ENCODE results near the gene NEK8.

NEK8 gene

GRCh38 chr17:28716740-28717577, 11.6 kb upstream of the NEK8 start:
- Histone ChIP-seq H3K4me2 (ENCODE audit: low read depth, low read length, poor library complexity, severe bottlenecking) (no peak overlapping the region), H4K20me1 (ENCODE audit: low read depth, low read length) (0 out of 2 replicates have a peak, but pooled peaks cover 4% of the 10 kb centered on the region), H3K79me2 (ENCODE audit: insufficient read depth, low read length) (peaks cover 22% of the 10 kb centered on the region), H3K9ac (ENCODE audit: low read length) (no peak overlapping the region), H3K27me3 (ENCODE audit: low read length) (no peaks in the 10 kb centered on the region), H3F3A (ENCODE audit: insufficient read depth) (peaks cover 27% of the 10 kb centered on the region), H3K36me3 (ENCODE audit: low read length) (peaks cover 12% of the 10 kb centered on the region), H2AFZ (ENCODE audit: low read depth, low read length, severe bottlenecking) (no peak overlapping the region), H3K9me2 (replicated peaks; ENCODE audit: insufficient read depth, low read length) (no peaks in the 10 kb centered on the region), H3K4me3 (ENCODE audit: insufficient read depth, low read length, poor library complexity, severe bottlenecking) (no peak overlapping the region), H3K9me3 (ENCODE audit: insufficient read depth, low read length) (no peaks in the 10 kb centered on the region), H3K27ac (ENCODE audit: low read depth, low read length) (no peak overlapping the region)
- TF ChIP-seq CTCF (IDR thresholded peaks at IDR 0.05; ENCODE audit: insufficient read depth, low read length, poor library complexity, severe bottlenecking): no peak
- TF ChIP-seq EZH2phosphoT487 (conservative IDR thresholded peaks at IDR 0.05; ENCODE audit: low read length): no peak

GRCh38 chr17:28717578-28718332, 10.8 kb upstream of the NEK8 start, which contains the start of gene RAB34:
Gene RAB34 (minus strand): TSS chr17:28717868. CDS start chr17:28717266, 602 bp downstream.
- Histone ChIP-seq H3K36me3 (ENCODE audit: low read length) (peaks cover 16% of the 10 kb centered on the region), H2AFZ (ENCODE audit: low read depth, low read length, severe bottlenecking) (no peak within 1 kb of the TSS), H3K27me3 (ENCODE audit: low read length) (no peaks in the 10 kb centered on the region), H3K79me2 (ENCODE audit: insufficient read depth, low read length) (peaks cover 30% of the 10 kb centered on the region), H3K9me2 (replicated peaks; ENCODE audit: insufficient read depth, low read length) (no peaks in the 10 kb centered on the region), H4K20me1 (ENCODE audit: low read depth, low read length) (0 out of 2 replicates have a peak, but pooled peaks cover 4% of the 10 kb centered on the region), H3K9me3 (ENCODE audit: insufficient read depth, low read length) (no peaks in the 10 kb centered on the region), H3K27ac (ENCODE audit: low read depth, low read length) (no peak within 1 kb of the TSS), H3K9ac (ENCODE audit: low read length) (no peak within 1 kb of the TSS), H3F3A (ENCODE audit: insufficient read depth) (peaks cover 27% of the 10 kb centered on the region), H3K4me3 (ENCODE audit: insufficient read depth, low read length, poor library complexity, severe bottlenecking) (no peak within 1 kb of the TSS), H3K4me2 (ENCODE audit: low read depth, low read length, poor library complexity, severe bottlenecking) (peak within 1 kb of the TSS; percentile 97)
- no peak for TF ChIP-seq EZH2phosphoT487 (conservative IDR thresholded peaks at IDR 0.05; ENCODE audit: low read length)
- TF ChIP-seq CTCF (IDR thresholded peaks at IDR 0.05; ENCODE audit: insufficient read depth, low read length, poor library complexity, severe bottlenecking): no peak

DNA sequence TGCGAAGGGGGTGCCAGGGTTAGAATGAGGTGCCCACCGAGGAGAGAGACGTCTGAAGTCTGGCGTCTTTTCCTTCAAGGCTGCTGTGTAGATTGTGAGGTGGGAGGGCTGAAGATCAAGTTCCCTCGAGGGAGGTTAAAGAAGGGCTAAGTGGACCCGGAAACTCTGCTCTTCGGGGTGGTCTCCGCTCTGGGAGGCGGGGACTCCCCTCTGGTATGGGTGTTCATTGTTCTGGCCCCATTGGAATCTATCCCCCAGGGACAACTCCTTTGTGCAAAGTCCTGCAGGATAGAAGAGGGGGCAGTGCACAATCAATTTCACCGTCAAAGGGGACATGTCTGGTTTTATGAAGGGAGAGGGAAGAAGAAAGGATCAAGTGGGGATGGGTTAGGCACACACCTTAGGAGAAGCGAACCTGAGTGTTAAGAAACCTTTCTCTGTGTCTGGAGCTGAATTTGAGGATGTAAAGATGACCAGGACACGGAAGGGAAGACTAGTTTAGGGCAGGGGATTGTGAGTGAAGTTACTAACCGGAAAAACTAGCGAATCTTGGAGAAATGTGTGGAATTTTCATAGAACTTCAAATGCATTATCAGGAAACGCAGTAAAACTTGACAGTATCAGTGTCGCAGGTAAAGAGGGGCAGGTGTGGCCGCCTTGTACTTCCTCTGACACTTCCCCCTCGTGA, 10.1 kb upstream of the NEK8 start:
- Histone ChIP-seq H3K27me3 (ENCODE audit: low read length) (no peaks in the 10 kb centered on the region), H3K9ac (ENCODE audit: low read length) (no peak overlapping the region), H3K27ac (ENCODE audit: low read depth, low read length) (no peak overlapping the region), H3K79me2 (ENCODE audit: insufficient read depth, low read length) (peaks cover 34% of the 10 kb centered on the region), H3K9me2 (replicated peaks; ENCODE audit: insufficient read depth, low read length) (no peaks in the 10 kb centered on the region), H4K20me1 (ENCODE audit: low read depth, low read length) (0 out of 2 replicates have a peak, but pooled peaks cover 4% of the 10 kb centered on the region), H2AFZ (ENCODE audit: low read depth, low read length, severe bottlenecking) (no peak overlapping the region), H3K4me2 (ENCODE audit: low read depth, low read length, poor library complexity, severe bottlenecking) (peak overlapping the region; percentile 97), H3F3A (ENCODE audit: insufficient read depth) (peaks cover 34% of the 10 kb centered on the region), H3K9me3 (ENCODE audit: insufficient read depth, low read length) (no peaks in the 10 kb centered on the region), H3K36me3 (ENCODE audit: low read length) (peaks cover 21% of the 10 kb centered on the region), H3K4me3 (ENCODE audit: insufficient read depth, low read length, poor library complexity, severe bottlenecking) (no peak overlapping the region)
- no peak for TF ChIP-seq CTCF (IDR thresholded peaks at IDR 0.05; ENCODE audit: insufficient read depth, low read length, poor library complexity, severe bottlenecking)
- no peak for TF ChIP-seq EZH2phosphoT487 (conservative IDR thresholded peaks at IDR 0.05; ENCODE audit: low read length)

All from SU-DHL-6 (cell line).